Dermis microvascular lymphatic vessel endothelial cell (primary cell): ENCODE results near the gene TMEM179. TPM values are rescaled to one million over a fixed set of nuclear protein-coding genes. Genes with fewer than 3 reads are reported as not detected.
"Not testable (repeated sequence)": the region's sequence is repeated elsewhere in the genome, so short reads cannot be mapped to it uniquely, and the experiment has no call there.

ENCODE experiments used
- DNase-seq, 2 donors: peaks; one replicate each; pipeline versions ENCODE4 v3.0.0 to v3.0.0-alpha.2; 2010; ENCODE audit warnings: low read depth in 2 of 2
- total RNA-seq: library from RNA; depleted of rRNA; stranded (reverse); fragments of >200 nt; gene quantifications from 2 replicates; pipeline ENCODE4 v1.2.1, GENCODE V29; 2014

The TMEM179 gene
- 0.13 TPM in 2 replicates for total RNA-seq

- DNase-seq, result peak in 1 of 2 donors; percentile 50
Observed at GRCh38 chr14:104604458-104605449, at the start of gene TMEM179. TSS of gene TMEM179 (minus strand) at chr14:104604772. CDS start at chr14:104604741, 31 bp downstream.

- no peak for DNase-seq
Observed at GRCh38 chr14:104654119-104654518, 49.5 kb upstream of the TMEM179 start.

DNA sequence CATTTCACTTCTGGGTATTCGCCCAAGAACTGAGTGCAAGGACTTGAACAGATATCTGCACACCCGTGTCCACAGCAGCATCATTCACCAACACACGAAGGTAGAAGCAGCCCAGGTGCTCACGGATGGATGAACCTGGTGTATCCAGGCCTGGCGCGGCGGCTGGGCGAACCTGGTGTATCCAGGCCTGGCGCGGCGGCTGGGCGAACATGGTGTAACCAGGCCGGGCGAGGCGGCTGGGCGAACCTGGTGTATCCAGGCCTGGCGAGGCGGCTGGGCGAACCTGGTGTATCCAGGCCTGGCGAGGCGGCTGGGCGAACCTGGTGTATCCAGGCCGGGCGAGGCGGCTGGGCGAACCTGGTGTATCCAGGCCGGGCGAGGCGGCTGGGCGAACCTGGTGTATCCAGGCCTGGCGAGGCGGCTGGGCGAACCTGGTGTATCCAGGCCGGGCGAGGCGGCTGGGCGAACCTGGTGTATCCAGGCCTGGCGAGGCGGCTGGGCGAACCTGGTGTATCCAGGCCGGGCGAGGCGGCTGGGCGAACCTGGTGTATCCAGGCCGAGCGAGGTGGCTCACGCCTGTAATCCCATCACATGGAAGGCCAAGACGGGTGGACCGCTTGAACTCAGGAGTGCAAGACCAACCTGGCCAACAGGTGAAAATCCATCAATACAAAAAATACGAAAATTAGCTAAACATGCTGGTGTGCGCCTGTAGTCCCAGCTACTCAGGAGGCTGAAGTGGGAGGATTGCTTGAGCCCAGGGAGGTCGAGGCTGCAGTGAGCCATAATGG is 48.8 kb upstream of the TMEM179 start:
- DNase-seq, result not testable (repeated sequence)

- no peak for DNase-seq
Observed at GRCh38 chr14:104652386-104652785, 47.8 kb upstream of the TMEM179 start.

GRCh38 chr14:104651876-104652260 is 47.3 kb upstream of the TMEM179 start:
- DNase-seq, result peak in 1 of 2 donors; percentile 39

DNA sequence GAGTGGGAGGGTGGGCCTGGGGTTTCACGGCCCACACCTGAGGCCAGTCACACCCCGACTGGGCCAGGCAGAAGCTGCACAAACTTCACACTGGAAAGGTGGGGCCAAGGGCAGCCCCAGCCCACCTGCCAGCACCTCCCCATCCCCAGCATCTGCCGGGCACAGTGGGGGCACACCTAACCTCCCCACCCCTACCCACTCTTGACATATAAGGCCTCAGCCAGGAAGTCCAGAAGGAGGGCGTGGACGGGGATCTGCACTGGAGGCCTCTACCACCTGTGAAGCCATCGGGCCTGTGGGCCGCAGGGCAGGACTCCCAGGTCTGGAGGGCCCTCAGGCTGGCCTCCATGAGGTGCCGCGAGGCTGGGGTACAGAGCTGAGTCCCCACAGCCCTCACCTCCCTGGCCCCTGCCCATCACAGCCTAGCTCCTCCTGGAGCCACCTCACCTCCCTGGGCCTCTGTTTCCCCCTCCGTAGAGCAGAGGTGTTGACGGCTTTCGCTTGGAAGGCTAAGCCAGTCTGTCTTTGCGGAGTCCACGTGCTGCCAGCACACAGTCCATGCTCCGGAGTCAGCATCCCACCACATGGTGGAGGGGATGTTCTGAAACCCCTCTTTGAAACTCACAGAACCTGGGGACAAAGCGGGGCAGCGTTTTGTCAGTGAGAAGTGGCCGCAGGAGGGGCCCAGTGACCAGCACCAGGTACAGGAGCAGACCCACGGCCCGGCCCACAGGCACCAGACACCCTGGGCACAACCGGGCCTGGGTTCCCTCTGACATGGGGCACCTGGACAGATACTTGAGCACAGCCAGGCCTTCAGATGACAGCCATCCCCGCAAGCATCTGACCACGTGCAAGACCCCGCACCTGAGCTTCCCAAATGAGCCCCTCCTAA is 46.7 kb upstream of the TMEM179 start:
- DNase-seq, result no peak

DNA sequence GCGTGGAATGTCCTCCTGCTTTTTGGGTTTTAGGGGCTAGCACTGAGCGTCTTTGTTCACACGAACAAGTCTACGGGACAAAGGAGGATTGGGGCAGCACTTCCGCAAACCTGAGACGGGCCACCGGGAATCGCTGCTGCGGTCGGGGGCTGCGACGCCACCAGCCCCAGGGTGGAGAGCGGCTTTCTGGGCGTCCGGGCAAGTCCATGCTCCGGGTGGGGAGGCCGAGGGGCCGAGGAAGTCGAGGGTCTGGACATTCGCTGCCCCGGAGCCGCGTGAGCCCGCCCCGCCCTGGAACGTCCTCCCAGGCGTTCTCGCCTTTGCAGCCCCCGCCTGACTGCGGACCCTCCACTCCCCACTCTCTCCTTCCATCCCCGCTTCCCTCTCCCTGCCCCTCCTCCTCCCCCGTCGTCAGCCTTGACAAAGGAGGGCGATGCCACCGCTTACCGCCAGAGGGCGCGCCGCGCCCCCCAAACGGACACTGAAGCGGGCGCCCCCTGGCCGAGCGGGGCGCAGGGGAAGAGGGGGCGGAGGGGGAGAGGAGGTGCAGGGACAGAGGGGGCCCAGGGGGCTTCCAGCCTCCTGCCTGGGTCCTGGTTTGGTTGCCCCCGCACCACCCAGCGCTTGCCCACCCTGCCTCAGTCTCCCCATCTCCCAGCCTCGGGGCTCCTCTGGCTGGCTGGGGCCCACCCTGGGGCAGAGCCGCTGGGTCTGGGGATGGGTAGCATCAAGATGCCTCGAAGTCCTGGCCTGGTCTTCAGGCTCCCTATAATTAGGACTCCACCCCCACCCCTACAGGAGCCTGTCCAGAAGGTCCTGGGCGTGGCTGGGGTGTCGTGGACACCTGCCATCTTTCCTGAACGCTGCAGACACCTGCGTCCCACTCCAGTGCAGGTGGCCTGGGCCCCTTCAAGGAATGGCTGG is 45.7 kb upstream of the TMEM179 start:
- peak; percentile 17 to 52 for DNase-seq

- DNase-seq, result no peak
Observed at GRCh38 chr14:104647467-104648043, 43.0 kb upstream of the TMEM179 start.

DNA sequence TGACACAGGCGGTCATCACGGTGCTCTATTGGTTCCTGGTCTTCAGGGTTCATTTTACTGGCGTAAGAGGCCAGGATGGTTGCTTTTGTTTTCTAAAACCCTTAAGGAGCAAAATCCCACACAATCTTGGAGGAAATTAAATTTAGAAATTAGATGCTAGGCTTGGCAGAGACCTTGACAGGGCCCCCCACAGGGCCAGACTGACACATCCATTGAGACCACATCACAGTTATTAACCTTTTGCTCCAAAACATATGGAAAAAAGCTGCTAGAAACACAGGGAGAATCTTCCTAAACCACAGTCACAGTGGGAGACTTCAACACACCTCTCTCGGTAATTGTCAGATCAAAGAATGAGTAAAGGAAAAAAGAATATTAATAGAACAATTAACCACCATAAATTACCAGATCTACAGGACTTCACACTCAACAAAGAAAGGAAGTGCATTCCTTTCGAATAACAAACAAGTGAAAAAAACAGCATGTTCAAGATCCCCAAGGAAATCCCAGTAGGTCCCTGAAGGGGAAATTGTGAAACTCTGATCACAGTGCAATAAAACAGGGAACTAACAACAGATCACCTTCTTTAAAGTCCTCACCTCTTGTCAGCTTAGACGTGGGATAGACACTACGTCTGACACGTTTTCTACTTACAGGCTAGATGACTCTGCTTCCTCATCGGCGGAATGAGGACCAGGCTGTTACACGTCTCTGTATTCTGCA is 40.2 kb upstream of the TMEM179 start:
- no peak for DNase-seq

GRCh38 chr14:104644091-104644635 is 39.6 kb upstream of the TMEM179 start:
- DNase-seq, result no peak

DNA sequence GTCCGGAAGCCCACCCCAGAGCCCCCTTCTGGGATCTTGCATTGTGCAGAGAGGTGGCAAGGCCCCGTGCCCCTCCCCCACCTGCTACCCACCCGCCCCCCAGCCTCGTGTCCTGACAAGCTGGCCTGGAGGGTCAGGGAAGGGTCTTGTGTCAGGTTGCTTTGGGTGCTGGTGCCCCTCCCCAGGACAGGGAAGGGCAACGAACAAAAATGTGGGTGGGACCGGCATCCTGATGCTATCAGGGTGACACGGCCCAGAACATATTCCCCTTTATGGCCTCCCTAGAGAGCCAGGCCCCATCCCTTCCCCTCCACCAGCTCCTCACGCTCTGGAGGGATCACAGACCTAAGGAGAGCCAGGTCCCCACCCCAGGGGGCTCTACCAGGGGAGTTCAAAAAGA is 38.7 kb upstream of the TMEM179 start:
- DNase-seq, result no peak

DNA sequence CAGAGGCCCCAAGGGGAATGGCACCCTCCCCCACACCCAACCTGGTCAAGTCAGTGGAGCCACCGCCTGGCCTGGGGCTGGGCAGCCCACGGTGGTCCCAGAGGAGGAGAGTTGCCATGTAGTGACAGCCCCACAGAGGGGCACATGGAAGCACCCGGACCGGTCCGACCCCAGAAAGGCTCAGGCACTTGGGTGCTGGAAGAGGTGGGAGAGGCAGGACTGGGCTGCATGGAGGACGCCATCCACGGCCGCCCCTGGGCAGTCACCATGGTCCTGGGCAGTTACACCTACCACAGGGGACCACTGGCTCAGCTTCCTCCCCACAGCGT is 37.9 kb upstream of the TMEM179 start:
- DNase-seq, result no peak

- DNase-seq, result no peak
Observed at GRCh38 chr14:104641753-104642539, 37.4 kb upstream of the TMEM179 start.

- DNase-seq, result no peak
Observed at GRCh38 chr14:104640681-104641080, 36.1 kb upstream of the TMEM179 start.

GRCh38 chr14:104639885-104640548 is 35.4 kb upstream of the TMEM179 start:
- DNase-seq, result peak; percentile 12 to 49

GRCh38 chr14:104639471-104639870 is 34.9 kb upstream of the TMEM179 start:
- DNase-seq, result no peak

- DNase-seq, result no peak
Observed at GRCh38 chr14:104638927-104639450, 34.4 kb upstream of the TMEM179 start.
